ENCODE data around the gene HOXB6.
A peak's percentile ranks its signal among the peaks of the same experiment; 100 is the strongest.

HOXB6 gene

DNA sequence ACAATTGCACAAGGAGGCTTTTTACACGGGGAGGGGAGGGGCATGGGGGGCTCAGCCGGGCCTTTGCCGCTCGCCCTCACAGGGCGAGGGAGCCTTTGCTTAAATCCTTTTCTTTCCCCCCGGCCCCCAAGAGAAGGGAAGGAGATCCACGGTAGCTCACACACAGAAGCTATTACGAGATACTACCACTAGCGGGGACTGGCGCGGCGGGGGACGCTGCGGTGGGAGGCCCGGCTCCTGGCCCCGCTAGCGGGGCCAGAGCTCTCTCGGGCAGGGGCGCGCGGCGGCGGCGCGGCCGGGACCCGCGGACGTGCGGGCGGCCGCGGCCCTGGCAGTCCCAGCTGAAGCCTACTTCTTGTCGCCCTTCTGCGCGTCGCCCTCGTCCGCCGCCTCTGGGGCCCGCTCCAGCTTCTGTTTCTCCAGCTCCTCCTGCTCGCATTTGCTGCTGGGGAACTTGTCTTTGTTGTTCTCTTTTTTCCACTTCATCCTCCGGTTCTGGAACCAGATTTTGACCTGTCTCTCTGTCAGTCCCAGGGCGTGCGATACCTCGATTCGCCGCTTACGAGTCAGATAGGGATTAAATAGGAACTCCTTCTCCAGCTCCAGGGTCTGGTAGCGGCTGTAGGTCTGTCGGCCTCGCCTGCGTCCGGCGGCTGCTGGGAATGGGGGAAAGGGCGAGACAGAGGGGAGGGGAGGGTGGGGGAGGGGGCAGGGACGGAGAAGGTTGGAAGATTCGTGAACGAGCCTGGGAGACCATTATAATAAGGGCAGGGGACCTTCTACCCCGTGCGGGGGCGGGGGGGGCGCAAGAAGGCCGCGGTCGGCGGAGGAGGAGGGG, 8.3 kb upstream of the HOXB6 start:
- peak overlapping the region; percentile 89 for H3K4me3 ChIP-seq (ENCODE audit: low read length, poor library complexity, severe bottlenecking)
- peak overlapping the region; percentile 98 for H3K4me2 ChIP-seq (ENCODE audit: low read depth, low read length, poor library complexity, severe bottlenecking)

GRCh38 chr17:48612456-48612853, 7.7 kb upstream of the HOXB6 start:
- H3K4me3 ChIP-seq (ENCODE audit: low read length, poor library complexity, severe bottlenecking) = peak overlapping the region; percentile 89
- H2AFZ ChIP-seq (ENCODE audit: low read length) = no peak overlapping the region
- H3K4me1 ChIP-seq (ENCODE audit: insufficient read depth, low read length, poor library complexity, severe bottlenecking) = peaks cover 35% of the 10 kb centered on the region
- peaks cover 100% of the 10 kb centered on the region for H3K79me2 ChIP-seq (ENCODE audit: insufficient read depth, low read length)
- no peak for TF ChIP-seq EZH2phosphoT487 (IDR thresholded peaks at IDR 0.05; ENCODE audit: borderline replicate concordance)
- TF ChIP-seq, protein P1, sequence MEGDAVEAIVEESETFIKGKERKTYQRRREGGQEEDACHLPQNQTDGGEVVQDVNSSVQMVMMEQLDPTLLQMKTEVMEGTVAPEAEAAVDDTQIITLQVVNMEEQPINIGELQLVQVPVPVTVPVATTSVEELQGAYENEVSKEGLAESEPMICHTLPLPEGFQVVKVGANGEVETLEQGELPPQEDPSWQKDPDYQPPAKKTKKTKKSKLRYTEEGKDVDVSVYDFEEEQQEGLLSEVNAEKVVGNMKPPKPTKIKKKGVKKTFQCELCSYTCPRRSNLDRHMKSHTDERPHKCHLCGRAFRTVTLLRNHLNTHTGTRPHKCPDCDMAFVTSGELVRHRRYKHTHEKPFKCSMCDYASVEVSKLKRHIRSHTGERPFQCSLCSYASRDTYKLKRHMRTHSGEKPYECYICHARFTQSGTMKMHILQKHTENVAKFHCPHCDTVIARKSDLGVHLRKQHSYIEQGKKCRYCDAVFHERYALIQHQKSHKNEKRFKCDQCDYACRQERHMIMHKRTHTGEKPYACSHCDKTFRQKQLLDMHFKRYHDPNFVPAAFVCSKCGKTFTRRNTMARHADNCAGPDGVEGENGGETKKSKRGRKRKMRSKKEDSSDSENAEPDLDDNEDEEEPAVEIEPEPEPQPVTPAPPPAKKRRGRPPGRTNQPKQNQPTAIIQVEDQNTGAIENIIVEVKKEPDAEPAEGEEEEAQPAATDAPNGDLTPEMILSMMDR (conservative IDR thresholded peaks at IDR 0.05; ENCODE audit: low read length) = no peak
- H3K4me2 ChIP-seq (ENCODE audit: low read depth, low read length, poor library complexity, severe bottlenecking) = peak overlapping the region; percentile 98
- H4K20me1 ChIP-seq (ENCODE audit: insufficient read depth, low read length, poor library complexity, severe bottlenecking) = peaks cover 9% of the 10 kb centered on the region
- H3K27me3 ChIP-seq (ENCODE audit: insufficient read depth, low read length, poor library complexity, severe bottlenecking) = peaks cover 14% of the 10 kb centered on the region
- no peaks in the 10 kb centered on the region for H3K36me3 ChIP-seq (ENCODE audit: insufficient read depth, low read length)
- peaks cover 8% of the 10 kb centered on the region; the same call in 1 of the 2 replicates for H3F3A ChIP-seq (ENCODE audit: low read depth)
- H3K9ac ChIP-seq (ENCODE audit: low read depth, low read length, poor library complexity, severe bottlenecking) = peak overlapping the region; percentile 100
- no peaks in the 10 kb centered on the region for H3K9me3 ChIP-seq (ENCODE audit: insufficient read depth, low read depth, low read length)
- H3K9me2 ChIP-seq (replicated peaks; ENCODE audit: low read depth, low read length) = no peaks in the 10 kb centered on the region

More for the DNA sequence above, 8.3 kb upstream of the HOXB6 start:
- no peaks in the 10 kb centered on the region for H3K36me3 ChIP-seq (ENCODE audit: insufficient read depth, low read length)
- H2AFZ ChIP-seq (ENCODE audit: low read length) = no peak overlapping the region
- peaks cover 8% of the 10 kb centered on the region; the same call in 1 of the 2 replicates for H3F3A ChIP-seq (ENCODE audit: low read depth)
- peaks cover 9% of the 10 kb centered on the region for H4K20me1 ChIP-seq (ENCODE audit: insufficient read depth, low read length, poor library complexity, severe bottlenecking)
- H3K79me2 ChIP-seq (ENCODE audit: insufficient read depth, low read length) = peaks cover 100% of the 10 kb centered on the region
- peak overlapping the region; percentile 100 for H3K9ac ChIP-seq (ENCODE audit: low read depth, low read length, poor library complexity, severe bottlenecking)
- H3K9me3 ChIP-seq (ENCODE audit: insufficient read depth, low read depth, low read length) = no peaks in the 10 kb centered on the region
- H3K4me1 ChIP-seq (ENCODE audit: insufficient read depth, low read length, poor library complexity, severe bottlenecking) = peaks cover 32% of the 10 kb centered on the region
- TF ChIP-seq, protein P1 (conservative IDR thresholded peaks at IDR 0.05; ENCODE audit: low read length) = no peak
- TF ChIP-seq EZH2phosphoT487 (IDR thresholded peaks at IDR 0.05; ENCODE audit: borderline replicate concordance) = no peak
- H3K27me3 ChIP-seq (ENCODE audit: insufficient read depth, low read length, poor library complexity, severe bottlenecking) = peaks cover 14% of the 10 kb centered on the region
- no peaks in the 10 kb centered on the region for H3K9me2 ChIP-seq (replicated peaks; ENCODE audit: low read depth, low read length)

DNA sequence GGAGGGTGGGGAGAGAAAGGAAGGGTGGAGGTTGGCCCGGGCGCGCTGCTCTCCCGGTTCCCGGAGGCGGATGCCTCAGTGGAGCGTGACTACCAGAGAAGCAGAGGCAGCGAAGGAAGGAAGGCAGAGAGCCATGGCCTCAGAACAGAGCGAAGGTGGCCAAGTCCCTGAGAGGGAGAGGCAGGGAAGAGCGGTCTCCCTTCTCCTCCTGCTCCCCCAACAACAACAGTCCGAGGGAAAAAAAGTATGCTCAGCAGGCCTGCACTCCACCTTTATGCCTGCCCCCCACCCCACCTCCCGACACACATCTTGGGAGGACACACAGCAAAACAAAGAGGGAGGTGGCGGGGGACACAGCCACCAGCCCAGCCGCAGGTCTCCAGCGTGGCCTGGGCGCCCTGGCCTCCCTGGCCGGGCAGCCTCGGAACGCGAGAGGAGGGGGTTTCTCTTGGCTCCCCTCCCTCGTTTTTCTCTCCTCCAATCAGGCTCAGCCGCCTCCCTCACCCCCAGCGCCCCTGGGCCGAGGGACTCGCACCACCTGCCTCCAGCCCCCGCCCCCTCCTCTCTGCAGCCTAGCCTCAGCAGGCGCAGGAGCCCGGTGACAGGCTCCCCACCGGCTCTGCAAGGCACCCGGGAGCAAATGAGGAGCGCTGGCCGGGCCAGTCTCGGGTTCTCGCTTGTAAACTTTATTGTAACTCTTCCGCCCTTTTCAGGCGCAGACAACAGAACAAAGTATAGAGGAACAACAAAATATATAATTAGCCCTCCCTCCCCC, 7.1 kb upstream of the HOXB6 start:
- Histone ChIP-seq H3K9ac (ENCODE audit: low read depth, low read length, poor library complexity, severe bottlenecking) (peak overlapping the region; percentile 100), H3K27me3 (ENCODE audit: insufficient read depth, low read length, poor library complexity, severe bottlenecking) (peaks cover 18% of the 10 kb centered on the region), H3K4me3 (ENCODE audit: low read length, poor library complexity, severe bottlenecking) (peak overlapping the region; percentile 89), H3K4me2 (ENCODE audit: low read depth, low read length, poor library complexity, severe bottlenecking) (peak overlapping the region; percentile 98), H4K20me1 (ENCODE audit: insufficient read depth, low read length, poor library complexity, severe bottlenecking) (peaks cover 9% of the 10 kb centered on the region), H3K36me3 (ENCODE audit: insufficient read depth, low read length) (no peaks in the 10 kb centered on the region), H2AFZ (ENCODE audit: low read length) (no peak overlapping the region), H3K4me1 (ENCODE audit: insufficient read depth, low read length, poor library complexity, severe bottlenecking) (peaks cover 37% of the 10 kb centered on the region), H3K9me3 (ENCODE audit: insufficient read depth, low read depth, low read length) (no peaks in the 10 kb centered on the region), H3F3A (ENCODE audit: low read depth) (peaks cover 8% of the 10 kb centered on the region; the same call in 1 of the 2 replicates), H3K9me2 (replicated peaks; ENCODE audit: low read depth, low read length) (no peaks in the 10 kb centered on the region), H3K79me2 (ENCODE audit: insufficient read depth, low read length) (peaks cover 100% of the 10 kb centered on the region)
- no peak for TF ChIP-seq EZH2phosphoT487 (IDR thresholded peaks at IDR 0.05; ENCODE audit: borderline replicate concordance)
- TF ChIP-seq, protein P1 (conservative IDR thresholded peaks at IDR 0.05; ENCODE audit: low read length) = no peak

Measured in Loucy (cell line).